D721Med (cell line): ENCODE measurements around the gene MRPL17.

ENCODE experiments used
- DNase-seq: peaks from one replicate; pipeline ENCODE4 v3.0.0; 2011; ENCODE audit warnings: low spot score; ENCODE audit not compliant: insufficient read length
- FAIRE-seq: peaks from 2 replicates; lab custom pipeline; 2011; peaks lifted over from hg19 to GRCh38; lab: Jason Lieb, UNC
- CTCF ChIP-seq: IDR thresholded peaks from 2 replicates; pipeline ENCODE4 v1.5.1; 2012; ENCODE audit warnings: mild to moderate bottlenecking, control low read depth; ENCODE audit not compliant: insufficient read depth; ENCODE audit errors: missing control alignments

MRPL17 gene

GRCh38 chr11:6646918-6647679 lies 36.0 kb downstream of the MRPL17 start:
- no peak for DNase-seq
- no peak for FAIRE-seq
- TF ChIP-seq CTCF, result no peak

GRCh38 chr11:6646576-6646917 lies 36.6 kb downstream of the MRPL17 start:
- no peak for TF ChIP-seq CTCF
- DNase-seq (no peak), FAIRE-seq (no peak)

GRCh38 chr11:6646071-6646470 lies 37.1 kb downstream of the MRPL17 start:
- TF ChIP-seq CTCF, result no peak
- FAIRE-seq (no peak), DNase-seq (no peak)

- no peak for TF ChIP-seq CTCF
- DNase-seq (no peak), FAIRE-seq (no peak)
Observed at GRCh38 chr11:6642957-6643356, 40.2 kb downstream of the MRPL17 start.

GRCh38 chr11:6640985-6641701 lies 42.0 kb downstream of the MRPL17 start:
- FAIRE-seq (no peak), DNase-seq (no peak)
- TF ChIP-seq CTCF, result no peak

GRCh38 chr11:6640036-6640984 lies 42.8 kb downstream of the MRPL17 start:
- TF ChIP-seq CTCF, result no peak
- FAIRE-seq, result no peak

More at GRCh38 chr11:6640036-6640984, 42.8 kb downstream of the MRPL17 start:
- no peak for DNase-seq
